Pancreas (tissue), 10 donors: ENCODE measurements around the gene LAMA4. TPM values are rescaled to one million over a fixed set of nuclear protein-coding genes. Genes with fewer than 3 reads are reported as not detected.
A peak's percentile ranks its signal among the peaks of the same experiment; 100 is the strongest.

ENCODE experiments used
- ATAC-seq, 4 donors: fragments of 200-7000 bp; cut with Tn5 transposase; one replicate each; pipeline versions ENCODE4 v1.8.0 to v1.9.1; 2020; ENCODE audit warnings: mild to moderate bottlenecking in 4 of 4, moderate library complexity in 4 of 4
- DNase-seq, 6 donors: peaks; one replicate each; pipeline ENCODE4 v3.0.0-alpha.2; 2020
- FAIRE-seq: peaks from 2 replicates; lab custom pipeline; 2012; peaks lifted over from hg19 to GRCh38; lab: Jason Lieb, UNC
- H3K27ac ChIP-seq, 4 donors: fragments of 200-600 bp; sonication (generic); 1 replicate in 3 of 4; 2 replicates in 1 of 4; pipeline versions ENCODE4 v1.5.0 to v1.8.0; 2020
- H3K27me3 ChIP-seq, 4 donors: fragments of 200-600 bp; one replicate each; pipeline ENCODE4 v1.8.0; 2021
- H3K36me3 ChIP-seq, 3 donors: fragments of 200-600 bp; sonication (generic) in 1 of 3; one replicate each; pipeline versions ENCODE4 v1.5.0 to v1.8.0; 2020 to 2021
- H3K4me1 ChIP-seq, 3 donors: fragments of 200-600 bp; one replicate each; pipeline ENCODE4 v1.8.0; 2021
- H3K4me3 ChIP-seq, 4 donors: fragments of 200-600 bp; sonication (generic) in 2 of 4; one replicate each; pipeline versions ENCODE4 v1.5.0 to v1.8.0; 2020 to 2021
- H3K9me3 ChIP-seq, 4 donors: fragments of 200-600 bp; one replicate each; pipeline ENCODE4 v1.8.0; 2021
- WGBS, 2 donors: extraction: QIAGEN DNeasy Blood & Tissue Kit; methylation state at CpG; one replicate each; pipeline ENCODE4 v1.1.7; 2013; 5-methylcytosine and 5-hydroxymethylcytosine counted together
- intact Hi-C, 3 donors: fragments of 100-400 bp; cut with DNase I; formaldehyde crosslinking; loops; one replicate each; pipeline versions ENCODE4 v1.11.1 to v1.14.2; 2022
- polyA plus RNA-seq, 2 donors: library from polyadenylated mRNA; stranded (reverse); fragments of 200-250 nt; gene quantifications; one replicate each; pipeline ENCODE4 v1.2.3, GENCODE V29; 2013
- total RNA-seq, 6 donors: library from RNA; stranded (reverse); fragmentation: NEBNext Ultra II Directional in 4 of 6; extraction: Animal tissue kit (Norgen Biotek cat#: 25700) in 4 of 6; gene quantifications; one replicate each; pipeline versions ENCODE4 v1.2.1 to v1.2.4, GENCODE V29; 2021 to 2023
- TF ChIP-seq, protein P1 (sequence below), 4 donors: fragments of 200-600 bp; sonication (generic) in 3 of 4; IDR thresholded peaks; one replicate each; pipeline versions ENCODE4 v1.5.0 to v1.8.0; 2021; ENCODE audit warnings: antibody characterized with exemption in 4 of 4
- donor health status: healthy with polysubstance abuse.
- donor health status: DM: no; HTN: no; CAD: no; lungs with moderate emphysema.
- donor health status: DM: no; HTN: no; CAD: no.
- donor health status: control.
- donor health status: control.
- donor health status: Bipolar disorder and iron deficiency.
- donor health status: DM: yes; HTN: yes; CAD: no.
- donor health status: DM: no; HTN: no; CAD: no.
- donor health status: DM: no; HTN: no; CAD: no.
- donor health status: DM: yes; HTN: yes; CAD: no.

The LAMA4 gene
- total and polyA plus RNA-seq, 8 donors: 1.3 to 14.0 (median 4.3) TPM

- TF ChIP-seq, protein P1, sequence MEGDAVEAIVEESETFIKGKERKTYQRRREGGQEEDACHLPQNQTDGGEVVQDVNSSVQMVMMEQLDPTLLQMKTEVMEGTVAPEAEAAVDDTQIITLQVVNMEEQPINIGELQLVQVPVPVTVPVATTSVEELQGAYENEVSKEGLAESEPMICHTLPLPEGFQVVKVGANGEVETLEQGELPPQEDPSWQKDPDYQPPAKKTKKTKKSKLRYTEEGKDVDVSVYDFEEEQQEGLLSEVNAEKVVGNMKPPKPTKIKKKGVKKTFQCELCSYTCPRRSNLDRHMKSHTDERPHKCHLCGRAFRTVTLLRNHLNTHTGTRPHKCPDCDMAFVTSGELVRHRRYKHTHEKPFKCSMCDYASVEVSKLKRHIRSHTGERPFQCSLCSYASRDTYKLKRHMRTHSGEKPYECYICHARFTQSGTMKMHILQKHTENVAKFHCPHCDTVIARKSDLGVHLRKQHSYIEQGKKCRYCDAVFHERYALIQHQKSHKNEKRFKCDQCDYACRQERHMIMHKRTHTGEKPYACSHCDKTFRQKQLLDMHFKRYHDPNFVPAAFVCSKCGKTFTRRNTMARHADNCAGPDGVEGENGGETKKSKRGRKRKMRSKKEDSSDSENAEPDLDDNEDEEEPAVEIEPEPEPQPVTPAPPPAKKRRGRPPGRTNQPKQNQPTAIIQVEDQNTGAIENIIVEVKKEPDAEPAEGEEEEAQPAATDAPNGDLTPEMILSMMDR (IDR thresholded peaks at IDR 0.05): no peak
- no peak overlapping the region for H3K27ac ChIP-seq
Observed at GRCh38 chr6:112224088-112224487, 30.3 kb downstream of the LAMA4 start.

DNA sequence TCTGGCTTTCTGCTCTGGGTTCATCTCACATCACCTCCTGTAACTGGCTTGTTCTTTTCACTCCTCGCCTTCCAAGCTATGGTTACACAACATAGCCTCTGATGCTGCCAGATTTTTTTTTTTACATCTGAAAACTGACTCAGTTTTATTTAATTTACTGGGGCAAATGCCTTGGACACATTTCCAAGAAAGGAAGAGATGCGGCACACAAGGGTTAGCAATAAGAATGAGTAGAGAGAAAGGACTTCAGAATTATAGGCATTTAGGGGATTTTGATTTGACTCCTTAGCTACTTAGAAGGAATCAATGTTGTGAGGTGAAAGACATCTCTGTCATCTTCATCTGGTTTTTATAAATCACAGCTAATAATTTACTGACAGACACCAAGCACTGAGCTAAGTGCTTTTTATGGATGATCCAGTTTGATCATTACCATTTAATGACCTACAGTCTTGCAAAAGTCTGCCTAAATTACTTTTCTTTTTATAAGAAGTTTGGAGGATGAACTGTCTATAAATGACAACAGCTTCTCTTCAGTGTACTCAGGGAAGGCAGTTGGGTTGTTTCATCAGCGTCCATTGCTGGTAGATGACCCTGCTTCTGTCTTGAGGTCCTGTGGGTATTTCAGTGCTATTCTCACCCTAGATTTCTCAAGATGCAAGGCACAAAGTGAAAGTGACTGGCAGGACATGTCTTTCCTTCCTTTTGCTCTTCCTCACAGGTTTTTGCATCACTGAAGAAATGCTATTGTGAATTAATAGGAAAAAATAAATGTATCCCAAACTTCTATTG lies 31.1 kb downstream of the LAMA4 start:
- Histone ChIP-seq H3K36me3 (no peaks in the 10 kb centered on the region), H3K27ac (no peak overlapping the region), H3K9me3 (no peaks in the 10 kb centered on the region), H3K4me1 (no peaks in the 10 kb centered on the region), H3K27me3 (no peaks in the 10 kb centered on the region), H3K4me3 (no peak overlapping the region)
- FAIRE-seq: peak; percentile 86
- 69 to 77% methylated on average over 3 of the region's 3 CpGs for WGBS, 2 donors
- peak in 3 of 4 donors; percentile 25 to 59 (median 42) for ATAC-seq
- intact Hi-C loops: no loop called here
- TF ChIP-seq, protein P1 (IDR thresholded peaks at IDR 0.05): no peak
- DNase-seq: no peak

More at GRCh38 chr6:112224088-112224487, 30.3 kb downstream of the LAMA4 start:
- WGBS, 2 donors: 67 to 78% methylated on average over 2 of the region's 2 CpGs
- ATAC-seq (no peak), FAIRE-seq (no peak), DNase-seq (no peak)
- Histone ChIP-seq H3K27me3 (no peaks in the 10 kb centered on the region), H3K9me3 (no peaks in the 10 kb centered on the region), H3K36me3 (no peaks in the 10 kb centered on the region), H3K4me3 (no peak overlapping the region), H3K4me1 (no peaks in the 10 kb centered on the region)
- intact Hi-C loops: no loop called here

DNA sequence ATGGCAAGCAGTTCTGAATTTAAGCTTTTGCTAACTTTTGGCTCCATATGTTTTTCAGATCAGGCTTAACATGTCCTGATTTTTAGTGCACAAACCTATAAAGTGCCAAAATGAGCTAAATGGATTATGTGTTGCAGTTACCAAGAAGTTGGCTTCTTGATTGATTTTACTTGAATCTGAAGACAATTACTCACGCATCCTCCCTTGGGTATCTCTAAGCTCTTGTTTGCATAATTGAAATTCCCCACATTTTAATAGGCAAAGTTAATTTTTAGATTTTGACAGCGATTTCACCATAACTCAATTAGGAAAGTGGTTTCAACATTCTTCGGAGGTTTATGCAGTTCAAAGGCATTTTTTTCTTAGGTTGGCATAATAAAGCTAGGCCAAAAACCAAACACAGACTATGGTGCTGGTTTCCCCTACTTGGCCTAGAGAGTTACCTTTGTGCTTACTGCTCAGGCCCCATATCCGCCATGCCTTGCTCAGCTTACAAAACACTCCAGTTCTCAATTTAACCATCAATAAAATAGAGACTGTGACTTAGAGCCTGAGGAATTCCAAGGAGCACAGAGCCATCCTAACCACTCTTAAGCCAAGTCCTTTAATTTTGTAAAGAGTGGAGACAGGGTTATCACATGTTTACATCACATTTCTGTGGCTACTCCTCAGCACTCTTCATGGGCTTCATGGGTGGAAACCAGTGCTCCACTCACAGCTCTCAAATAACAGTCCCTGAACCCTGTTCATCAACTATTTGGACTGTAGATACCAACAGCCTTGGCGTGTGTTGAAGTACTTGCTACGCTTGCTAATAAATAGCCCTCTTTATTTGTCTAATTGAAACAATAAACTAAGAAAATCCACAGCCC lies 32.1 kb downstream of the LAMA4 start:
- no peak for DNase-seq
- TF ChIP-seq, protein P1 (IDR thresholded peaks at IDR 0.05): no peak
- intact Hi-C loops: no loop called here
- peak in 1 of 4 donors; percentile 69 for ATAC-seq
- no peaks in the 10 kb centered on the region for H3K36me3 ChIP-seq
- H3K4me1 ChIP-seq: no peaks in the 10 kb centered on the region
- WGBS, 2 donors: 69 to 72% methylated on average over 6 of the region's 6 CpGs
- no peak overlapping the region for H3K4me3 ChIP-seq
- H3K27me3 ChIP-seq: no peaks in the 10 kb centered on the region
- H3K9me3 ChIP-seq: no peaks in the 10 kb centered on the region
- no peak overlapping the region for H3K27ac ChIP-seq
- no peak for FAIRE-seq

DNA sequence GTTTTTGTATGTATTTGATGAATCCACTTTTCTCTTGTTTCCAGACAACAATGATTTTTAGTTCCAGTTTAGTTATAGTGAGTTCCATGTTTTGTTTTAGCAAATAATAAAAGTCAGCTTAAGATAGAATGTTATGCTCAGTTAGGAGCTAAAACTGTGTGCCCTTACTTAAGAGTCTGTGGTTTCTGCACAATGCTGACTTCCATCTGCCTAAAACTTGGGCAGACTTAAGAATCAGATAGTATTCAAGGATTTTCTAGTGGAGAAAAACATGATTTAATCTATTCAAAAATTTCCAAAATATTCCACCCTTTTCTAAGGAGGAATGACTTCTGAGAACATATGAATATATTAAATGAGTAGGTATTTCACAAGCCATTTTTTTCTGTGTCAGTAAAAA lies 32.8 kb downstream of the LAMA4 start:
- ATAC-seq: no peak
- H3K27ac ChIP-seq: no peak overlapping the region
- intact Hi-C loops: no loop called here

More for the DNA sequence above, 32.8 kb downstream of the LAMA4 start:
- no peak overlapping the region for H3K4me3 ChIP-seq
- no peak for FAIRE-seq
- H3K27me3 ChIP-seq: no peaks in the 10 kb centered on the region
- no peaks in the 10 kb centered on the region for H3K9me3 ChIP-seq
- H3K4me1 ChIP-seq: no peaks in the 10 kb centered on the region
- no peak for DNase-seq
- TF ChIP-seq, protein P1 (IDR thresholded peaks at IDR 0.05): no peak
- no peaks in the 10 kb centered on the region for H3K36me3 ChIP-seq
